GM18861 (cell line): Measurements from ENCODE around the gene CTF1.

Experiments used
- ATAC-seq: cut with Tn5 transposase; IDR thresholded peaks from one replicate; pipeline ENCODE4 v1.9.1; 2021; ENCODE audit not compliant: unreplicated experiment

The CTF1 gene

DNA sequence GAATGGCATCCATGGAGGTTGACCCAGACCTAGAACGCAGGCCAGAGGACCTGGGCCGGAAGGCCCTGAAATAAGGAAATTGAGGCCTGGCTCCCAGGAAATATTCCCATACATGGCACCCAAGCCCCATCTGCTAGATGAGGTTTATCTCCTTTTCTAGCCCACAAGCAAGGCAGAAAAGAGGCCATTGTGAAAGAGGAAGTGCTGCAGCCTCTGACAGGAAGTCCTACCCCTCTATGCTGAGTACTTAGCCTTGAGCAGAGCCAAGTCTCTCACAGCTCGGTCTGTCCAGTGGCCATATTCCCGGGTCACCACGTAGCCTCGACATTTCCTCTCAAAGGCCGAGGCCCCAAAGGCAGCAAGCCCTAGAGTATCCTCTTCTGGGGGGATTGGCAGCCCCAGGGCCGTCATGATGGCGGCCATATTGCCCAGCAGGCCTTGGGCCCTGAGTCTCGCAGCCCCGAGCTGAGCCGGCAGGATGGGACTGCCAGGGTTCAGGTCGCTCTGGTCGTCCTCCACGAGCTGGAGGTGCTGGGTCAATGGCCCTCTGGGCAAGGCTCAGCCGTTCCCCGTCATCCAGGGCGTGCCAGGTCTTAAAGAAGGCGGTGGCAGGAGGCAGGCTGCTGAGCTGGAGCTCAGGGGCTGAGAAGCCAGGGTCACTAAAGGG is 7.8 kb downstream of the CTF1 start:
- no peak for ATAC-seq

DNA sequence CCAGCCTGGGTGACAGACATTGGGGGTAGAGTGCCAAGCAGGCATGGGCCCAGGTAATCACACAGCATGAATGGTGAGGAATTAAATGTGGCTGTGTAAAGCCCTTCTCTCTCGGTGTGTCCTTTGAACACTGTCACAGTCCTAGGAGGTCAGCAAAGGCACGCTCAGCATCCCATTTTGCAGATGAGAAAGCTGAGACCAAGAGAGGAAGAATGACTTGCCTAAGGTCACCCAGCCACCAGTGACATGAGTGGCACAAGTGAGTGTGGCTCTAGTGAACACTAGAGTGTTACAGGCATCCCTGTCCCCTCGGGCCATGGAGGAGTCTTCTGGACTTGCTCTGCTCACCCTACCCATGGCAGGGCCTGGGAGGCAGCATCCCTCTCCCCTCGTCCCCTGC is 10.7 kb downstream of the CTF1 start:
- ATAC-seq: no peak

DNA sequence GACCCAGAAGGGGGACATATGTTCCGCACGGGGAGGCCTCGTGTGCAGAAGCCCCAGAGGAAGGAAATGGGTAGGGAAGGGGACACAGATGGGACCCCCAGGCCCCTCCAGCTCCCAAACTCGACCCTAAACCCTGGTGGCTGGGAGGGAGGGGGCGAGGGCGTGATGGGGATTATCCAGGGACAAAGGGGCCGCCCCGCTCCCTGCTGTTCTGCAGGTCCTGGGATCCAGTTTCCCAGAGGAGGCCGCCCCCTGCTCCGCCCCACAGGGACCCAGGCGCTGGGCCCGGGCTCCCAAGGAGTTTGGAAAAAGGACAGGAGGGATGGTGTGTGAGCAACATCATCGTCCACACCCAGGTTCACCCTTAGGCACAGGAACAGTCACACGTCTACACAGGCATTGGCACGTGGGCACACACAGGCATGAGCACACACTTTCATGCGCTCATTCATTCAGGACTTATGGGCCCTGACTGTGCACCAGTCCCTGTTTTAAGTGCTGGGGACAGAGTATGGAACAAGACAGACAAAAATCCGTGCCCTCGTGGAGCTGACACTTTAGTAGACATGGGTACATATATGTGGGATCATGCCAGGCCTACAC is 14.1 kb downstream of the CTF1 start:
- no peak for ATAC-seq

DNA sequence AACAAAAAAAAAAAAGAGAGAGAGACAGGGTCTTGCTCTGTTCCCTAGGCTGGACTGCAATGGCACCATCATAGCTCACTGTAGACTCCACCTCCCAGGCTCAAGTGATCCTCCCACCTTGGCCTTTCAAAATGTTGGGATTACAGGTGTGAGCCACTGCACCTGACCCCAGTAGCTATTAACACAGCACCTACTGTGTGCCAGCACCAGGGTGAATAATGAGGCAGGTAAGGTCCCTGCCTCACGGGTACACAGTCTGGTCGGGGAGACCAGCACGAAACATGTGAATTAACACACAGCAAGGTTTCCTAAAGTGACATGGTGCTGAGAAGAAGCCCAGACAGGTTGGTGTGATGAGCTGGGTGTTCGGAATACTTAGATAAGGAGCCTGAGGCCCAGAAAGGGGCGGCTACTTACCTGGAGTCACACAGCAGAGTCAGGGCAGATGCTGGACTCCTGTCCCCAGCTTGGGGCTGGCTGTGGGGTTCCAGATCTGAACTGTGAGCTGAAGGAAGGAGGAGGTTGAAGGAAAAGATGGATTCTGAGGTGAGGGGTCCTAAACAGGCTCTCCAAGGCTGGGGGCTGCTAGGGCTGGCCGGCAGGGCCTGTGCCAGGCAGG is 16.5 kb downstream of the CTF1 start:
- no peak for ATAC-seq

DNA sequence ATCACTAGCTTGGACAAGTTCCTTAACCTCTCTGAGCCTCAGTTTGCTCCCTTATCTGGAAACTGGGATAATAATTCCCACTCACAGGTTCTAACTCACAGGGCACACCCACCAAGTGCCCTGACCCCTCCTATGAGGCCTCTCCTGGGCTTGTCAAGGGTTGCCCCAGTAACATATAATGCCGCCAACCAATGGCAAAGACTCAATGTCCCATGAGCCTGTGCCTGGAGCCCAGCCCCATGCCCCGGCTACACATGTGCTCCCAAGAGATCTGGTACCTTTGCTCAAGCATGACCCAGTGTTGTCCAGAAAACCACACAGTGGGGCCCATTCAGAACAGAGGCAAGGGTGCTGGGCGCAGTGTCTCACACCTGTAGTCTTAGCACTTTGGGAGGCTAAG is 18.4 kb downstream of the CTF1 start:
- no peak for ATAC-seq

DNA sequence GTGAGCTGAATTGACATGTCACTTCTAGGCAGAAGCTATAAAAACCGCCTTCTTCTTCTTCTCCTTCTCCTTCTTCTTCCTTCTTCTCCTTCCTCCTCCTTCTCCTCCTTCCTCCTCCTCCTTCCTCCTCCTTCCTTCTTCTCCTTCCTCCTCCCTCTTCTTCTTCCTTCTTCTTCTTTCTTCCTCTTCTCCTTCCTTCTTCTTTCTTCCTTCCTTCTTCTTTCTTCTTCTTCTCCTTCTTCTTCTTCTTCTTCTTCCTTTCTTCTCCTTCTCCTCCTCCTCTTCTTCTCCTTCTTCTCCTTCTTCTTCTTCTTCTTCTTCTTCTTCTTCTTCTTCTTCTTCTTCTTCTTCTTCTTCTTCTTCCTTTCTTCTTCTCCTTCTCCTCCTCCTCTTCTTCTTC is 22.2 kb downstream of the CTF1 start:
- no peak for ATAC-seq

DNA sequence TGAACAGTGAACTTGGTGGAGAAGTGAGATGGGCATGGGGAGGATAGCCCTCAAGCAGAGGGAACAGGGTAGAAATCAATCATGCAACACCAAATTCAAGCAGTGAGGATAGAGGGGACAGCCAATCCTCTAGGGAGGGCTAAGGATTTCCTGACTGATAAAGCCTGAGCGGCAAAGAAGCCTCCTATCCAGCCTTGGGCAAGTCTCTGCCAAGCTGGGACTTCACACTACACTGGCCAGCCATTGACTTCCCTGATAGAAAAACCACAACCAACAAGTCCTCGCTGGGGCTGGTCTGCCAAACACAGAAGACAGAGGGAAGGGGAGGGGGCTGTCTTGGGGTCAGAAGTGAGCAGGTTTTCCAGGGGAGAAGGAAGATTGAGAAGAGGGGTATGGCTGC is 24.5 kb downstream of the CTF1 start:
- no peak for ATAC-seq

DNA sequence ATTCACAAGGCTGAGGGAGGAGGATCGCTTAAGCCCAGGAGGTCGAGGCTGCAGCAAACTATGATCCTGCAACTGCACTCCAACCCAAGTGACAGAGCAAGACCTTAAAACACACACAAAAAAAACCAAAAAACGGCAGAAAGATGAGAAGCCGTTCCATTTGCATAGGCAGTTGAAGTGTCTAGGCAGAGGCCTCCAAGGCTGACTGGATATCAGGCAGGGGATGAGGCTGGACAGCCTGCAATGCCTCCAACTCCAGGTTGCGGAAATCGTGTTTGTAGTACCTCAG is 25.0 kb downstream of the CTF1 start:
- ATAC-seq: no peak

DNA sequence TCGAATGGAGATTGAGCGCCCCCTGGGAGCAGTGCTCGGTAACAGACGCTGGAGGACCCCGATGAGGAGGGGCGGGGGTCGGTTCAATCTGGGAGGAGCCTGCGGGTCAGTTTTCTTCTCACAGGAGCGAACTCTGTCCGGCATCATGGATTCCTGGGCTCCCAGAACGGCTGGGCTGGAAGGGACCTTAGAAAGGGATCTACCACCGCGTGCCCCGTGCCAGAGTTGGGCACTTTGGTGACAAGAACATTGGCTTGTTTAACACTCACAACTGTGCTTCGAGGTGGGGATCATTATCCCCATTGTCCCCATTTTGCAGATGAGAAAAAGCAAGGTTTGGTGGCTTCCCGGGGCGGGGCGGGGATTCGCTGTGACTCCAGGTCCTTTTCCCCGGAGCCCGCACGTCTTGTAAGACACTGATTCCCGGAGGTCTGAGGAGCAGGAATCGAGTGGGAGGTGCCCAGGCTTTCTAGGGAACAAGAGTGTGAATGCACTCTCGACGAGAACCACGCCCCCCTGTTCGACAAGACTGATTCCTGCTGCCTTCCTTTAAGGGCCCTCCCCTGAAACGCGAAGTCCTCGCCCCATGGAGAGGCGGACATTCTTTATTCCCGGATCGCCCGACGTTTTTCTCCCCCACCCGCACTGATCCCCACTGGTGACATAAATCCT is 25.5 kb downstream of the CTF1 start:
- no peak for ATAC-seq

DNA sequence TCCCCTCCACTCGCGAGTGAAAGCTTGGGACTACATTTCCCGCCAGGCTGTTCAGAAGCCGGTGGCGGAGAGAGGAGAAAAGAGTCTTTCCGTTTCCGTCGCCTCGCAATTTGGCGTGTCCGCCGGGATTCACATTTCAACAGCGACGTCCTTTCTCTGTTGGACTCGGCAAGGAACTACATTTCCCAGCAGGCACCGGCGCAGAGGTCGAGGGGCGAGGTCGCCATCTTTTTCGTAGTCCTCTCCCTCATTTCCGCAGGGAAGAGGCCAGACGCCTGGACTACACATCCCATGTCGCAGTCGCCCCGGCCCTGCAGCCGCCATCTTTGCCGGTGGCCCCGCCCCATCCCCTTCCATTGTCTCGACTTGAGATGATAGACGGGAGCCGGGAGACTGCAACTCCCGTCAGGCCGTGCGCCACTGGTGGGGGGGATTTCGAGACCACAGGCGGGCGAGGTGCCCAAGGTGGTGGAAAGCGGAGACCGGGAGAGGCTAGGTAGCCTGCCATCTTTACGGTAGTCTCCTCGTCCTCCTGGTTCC is 26.1 kb downstream of the CTF1 start:
- ATAC-seq: peak; percentile 52

DNA sequence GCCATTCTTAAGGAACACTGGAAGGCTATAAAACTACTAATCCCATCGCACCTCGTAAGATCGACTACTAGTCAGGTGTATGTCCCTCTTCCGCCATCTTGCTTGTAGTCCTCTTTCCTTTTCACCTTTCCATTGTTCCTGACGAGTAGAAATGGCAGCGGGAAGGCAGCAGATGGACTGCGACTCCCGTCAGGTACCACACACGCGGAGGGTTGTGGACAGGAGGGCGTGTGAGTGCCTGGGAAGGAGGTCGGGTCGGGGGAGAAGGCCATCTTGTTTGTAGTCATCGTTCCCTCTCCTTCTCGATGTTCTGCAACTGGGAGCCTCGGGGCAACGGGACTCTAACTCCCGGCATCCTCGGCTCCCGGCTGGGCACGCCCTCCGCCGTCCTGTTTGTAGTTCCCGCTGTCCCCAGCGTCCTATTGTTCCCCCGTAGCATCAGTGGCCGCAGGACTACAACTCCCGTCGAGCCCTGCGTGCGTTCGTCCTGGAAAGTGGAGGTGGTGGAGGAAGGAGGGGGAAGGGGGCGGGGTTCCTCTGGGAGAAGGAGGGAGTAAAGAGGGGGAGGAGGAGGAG is 26.6 kb downstream of the CTF1 start:
- ATAC-seq: peak; percentile 60

DNA sequence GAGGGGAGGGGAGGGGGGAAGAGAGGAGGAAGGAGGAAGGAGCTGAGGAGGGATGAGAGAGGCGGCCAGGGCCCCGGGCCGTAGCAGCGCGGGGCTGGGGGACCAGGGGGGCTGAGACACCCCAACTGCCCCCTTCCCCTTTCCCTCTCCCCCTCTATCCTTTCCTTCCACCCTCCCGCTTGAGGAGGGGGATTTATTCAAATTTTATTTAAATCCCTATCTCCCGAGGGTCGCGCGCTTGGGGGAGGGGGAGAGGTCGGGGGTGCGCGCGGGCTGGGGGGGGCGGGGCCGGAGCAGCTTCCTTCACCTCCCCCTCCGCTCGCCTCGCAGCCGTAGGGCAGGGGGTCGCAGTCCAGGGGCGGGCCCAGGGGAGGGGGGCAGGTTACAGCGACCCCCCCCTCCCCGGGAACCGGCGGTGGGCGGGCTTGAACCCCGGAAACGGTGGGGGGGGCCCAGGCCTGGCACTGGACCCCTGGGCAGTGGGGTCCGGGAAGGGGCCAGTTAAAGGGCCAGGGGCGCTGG is 27.2 kb downstream of the CTF1 start, which contains the start of gene FBXL19:
TSS of gene FBXL19 (plus strand) at position 19 of the 522 bp plus-strand sequence. CDS start 2,183 bp downstream, outside the sequence.
- no peak for ATAC-seq

DNA sequence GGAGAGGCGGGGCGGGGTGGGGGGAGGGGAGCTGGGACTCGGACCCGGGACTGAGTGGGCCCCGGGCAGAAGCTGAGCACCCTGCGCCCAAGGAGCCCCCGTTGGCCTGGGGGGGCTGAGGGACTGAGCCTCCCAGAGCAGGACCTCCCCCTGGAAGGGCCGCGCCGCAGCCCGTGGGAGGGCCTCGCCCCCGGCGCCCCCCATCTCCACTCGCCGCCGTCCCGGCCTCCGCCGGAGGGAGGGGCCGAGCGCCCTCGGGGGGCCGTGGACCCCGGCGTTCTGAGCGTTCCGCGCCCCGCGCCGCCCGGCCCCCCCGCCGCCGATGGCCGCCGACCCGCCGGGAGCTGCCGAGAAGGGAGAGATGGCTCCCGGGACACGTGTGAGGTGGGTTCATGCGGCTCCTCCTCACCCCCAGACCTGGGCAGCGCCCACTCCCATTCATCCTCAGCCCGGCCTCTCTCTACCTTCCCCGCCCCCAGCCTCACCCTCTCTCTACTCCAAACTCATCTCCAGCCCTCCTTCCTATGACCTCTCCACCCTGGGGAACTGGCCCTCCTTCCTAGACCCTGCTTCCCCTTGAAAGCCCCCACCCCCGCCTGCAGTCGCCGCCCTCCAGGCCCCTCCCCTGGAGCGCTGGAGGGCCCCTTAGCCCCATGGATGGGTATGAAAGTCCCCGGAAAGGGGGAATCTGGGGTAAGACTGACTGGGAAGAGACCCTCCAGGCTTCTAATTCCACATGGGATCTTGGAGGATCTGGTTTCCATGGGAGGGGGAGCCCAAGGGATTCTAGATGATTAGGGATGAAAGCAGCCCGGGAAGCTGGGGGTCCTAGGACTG is 27.9 kb downstream of the CTF1 start:
- no peak for ATAC-seq

DNA sequence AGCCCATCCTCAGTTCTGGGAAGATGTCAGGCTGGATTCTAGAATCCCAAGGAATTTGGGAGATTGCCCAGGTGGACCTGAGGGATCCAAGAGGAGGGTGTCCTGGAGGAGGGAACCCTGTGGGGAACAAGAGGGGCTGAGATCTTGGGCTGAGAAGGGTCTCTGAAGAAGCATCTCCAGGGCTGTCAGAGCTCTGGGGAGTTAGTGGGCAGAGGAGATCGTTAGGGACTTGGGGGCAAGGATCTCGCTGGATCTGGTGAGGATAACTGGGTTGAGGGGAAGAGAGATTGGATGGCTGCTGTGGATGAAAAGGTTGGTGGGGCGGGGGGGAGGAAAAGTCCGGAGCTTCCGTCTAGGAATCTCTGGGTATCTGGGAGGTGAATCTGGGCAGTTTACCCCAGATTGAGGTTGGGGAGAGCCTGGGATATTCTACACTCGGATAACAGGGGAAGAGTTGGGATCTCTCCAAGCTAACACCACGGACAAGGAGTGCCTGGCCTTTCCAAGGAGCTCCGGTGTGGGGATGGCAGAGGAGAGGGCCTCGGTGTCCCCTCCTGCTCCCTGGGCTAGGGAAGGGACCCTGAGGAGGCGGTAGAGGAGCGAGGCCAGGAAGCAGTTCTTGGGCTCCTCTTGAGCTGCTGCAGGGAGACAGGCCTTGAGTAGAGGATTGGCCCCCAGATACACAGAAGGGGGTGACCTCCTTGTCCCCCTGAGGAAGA is 28.7 kb downstream of the CTF1 start:
- ATAC-seq: no peak

DNA sequence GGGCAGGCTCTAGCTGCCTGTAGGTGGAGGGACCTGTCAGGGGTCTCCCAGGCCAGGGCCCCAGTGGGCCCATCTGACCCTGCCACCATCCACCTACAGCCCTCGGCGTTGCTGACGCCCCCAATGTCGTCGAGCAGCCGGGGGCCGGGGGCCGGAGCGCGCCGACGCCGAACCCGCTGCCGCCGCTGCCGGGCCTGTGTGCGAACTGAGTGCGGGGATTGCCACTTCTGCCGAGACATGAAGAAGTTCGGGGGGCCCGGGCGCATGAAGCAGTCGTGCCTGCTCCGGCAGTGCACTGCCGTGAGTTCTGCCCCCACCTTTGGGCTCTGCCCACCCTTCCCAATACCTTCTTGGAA is 29.2 kb downstream of the CTF1 start:
- no peak for ATAC-seq

DNA sequence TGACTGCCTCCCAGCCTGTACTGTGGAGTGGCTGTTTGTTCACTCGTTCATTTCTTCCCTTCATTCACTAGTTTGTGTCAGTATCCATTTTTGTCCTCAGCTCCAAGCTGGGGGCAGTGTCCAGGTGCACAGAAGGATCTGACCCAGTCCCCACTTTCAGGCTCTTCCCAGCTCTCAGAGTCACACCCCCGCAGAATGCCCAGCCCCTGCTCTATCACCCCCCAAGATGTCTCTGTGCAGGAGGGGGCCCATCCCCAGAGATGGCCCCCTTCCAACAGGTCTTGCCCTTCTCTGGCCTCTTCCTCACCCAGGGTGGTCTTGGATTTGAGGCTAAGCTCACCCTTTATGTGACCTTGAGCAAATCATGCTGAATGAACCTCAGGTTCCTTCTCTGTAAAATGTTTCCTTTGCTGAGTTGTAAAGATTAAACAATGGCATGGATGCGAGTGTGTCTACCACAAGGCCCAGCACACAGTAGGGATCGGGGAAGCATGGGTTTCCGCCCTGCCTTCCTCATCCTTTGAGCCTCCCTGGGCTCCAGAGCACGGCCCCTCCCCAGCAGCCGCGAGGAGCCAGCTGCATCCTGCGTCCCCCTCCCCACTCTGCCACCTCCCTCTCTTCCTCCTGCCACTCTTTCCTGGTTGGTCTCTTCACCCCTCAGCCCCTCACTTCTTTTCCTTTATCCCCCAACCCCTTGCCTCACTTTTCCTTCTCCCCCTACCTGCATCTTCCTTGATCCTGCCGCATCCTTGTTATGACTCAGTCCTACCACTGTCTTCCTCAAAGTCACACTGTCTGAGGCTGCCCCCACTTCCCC is 29.8 kb downstream of the CTF1 start:
- no peak for ATAC-seq

DNA sequence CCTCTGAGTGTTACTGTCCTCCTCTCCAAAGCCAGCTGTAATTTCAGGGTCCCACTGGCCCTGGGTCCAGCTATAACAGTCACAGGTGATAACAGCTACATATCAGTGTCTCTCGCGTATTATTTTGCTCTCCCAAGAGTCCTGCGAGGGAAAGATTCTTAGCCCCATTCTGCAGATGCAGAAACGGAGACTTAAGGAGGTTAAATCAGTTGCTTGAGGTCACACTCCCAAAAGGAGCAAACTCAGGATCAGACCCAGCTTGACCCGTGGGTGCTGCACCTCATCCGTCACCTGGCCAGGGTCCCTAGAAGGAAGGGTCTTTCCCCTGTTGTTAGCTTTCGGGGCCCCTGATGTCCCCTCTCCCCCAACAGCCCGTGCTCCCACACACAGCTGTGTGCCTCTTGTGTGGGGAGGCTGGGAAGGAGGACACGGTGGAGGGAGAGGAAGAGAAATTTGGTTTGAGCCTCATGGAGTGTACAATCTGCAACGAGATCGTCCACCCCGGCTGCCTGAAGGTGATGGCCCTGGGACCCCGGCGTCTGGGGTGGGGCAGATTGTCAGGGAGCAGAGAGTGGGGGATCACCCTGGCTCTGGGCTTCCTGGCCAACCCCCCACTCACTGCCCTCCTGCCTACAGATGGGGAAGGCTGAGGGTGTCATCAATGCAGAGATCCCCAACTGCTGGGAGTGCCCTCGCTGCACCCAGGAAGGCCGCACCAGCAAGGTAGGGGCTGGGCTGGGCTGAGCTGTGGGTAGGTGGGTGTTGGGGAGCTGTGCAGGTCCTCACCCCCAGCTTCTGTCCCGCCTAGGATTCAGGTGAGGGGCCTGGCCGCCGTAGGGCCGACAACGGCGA is 30.7 kb downstream of the CTF1 start:
- no peak for ATAC-seq

DNA sequence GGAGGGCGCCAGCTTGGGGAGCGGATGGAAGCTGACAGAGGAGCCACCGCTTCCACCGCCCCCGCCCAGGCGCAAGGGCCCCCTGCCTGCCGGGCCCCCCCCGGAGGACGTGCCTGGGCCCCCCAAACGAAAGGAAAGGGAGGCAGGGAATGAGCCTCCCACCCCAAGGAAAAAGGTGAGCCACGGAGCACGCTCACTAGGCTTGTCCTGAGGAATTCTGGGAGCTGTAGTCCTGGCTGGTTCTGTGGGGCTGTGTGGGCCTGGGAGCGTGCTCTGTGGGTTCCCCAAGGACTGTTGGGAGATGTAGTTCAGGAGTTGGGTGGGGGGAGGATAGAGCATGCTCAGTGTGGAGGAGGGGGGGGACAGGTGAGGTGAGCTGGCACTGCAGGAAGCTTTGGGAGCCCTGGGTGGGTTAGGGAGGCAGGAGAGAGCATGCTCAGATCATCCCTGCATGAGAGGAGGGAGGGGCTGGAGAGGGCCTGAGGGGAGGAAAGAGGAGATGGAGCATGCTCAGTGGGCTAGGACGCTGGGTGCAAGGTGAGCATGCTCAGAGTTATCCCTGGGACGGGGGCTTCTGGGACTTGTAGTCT is 31.5 kb downstream of the CTF1 start:
- no peak for ATAC-seq
